A549 (cell line): ENCODE data around the gene ZNF536. TPM values are rescaled to one million over a fixed set of nuclear protein-coding genes. Genes with fewer than 3 reads are reported as not detected.

Experiments
- ATAC-seq, 2 experiments: fragments of 200-7000 bp in 1 of 2; fragments of >200 bp in 1 of 2; cut with Nextera tagmentation in 1 of 2; cut with Tn5 transposase in 1 of 2; 3 replicates each; pipeline versions ENCODE4 v1.8.0 to v1.9.1; 2018 to 2020; ENCODE audit warnings: mild to moderate bottlenecking in 1 of 2, moderate library complexity in 1 of 2
- CTCF ChIA-PET: fragments of 300-600 bp; sonication (Branson Sonifier 250); formaldehyde crosslinking; extraction: SDS; loops from one replicate; lab custom pipeline; 2021; ENCODE audit warnings: antibody characterized with exemption, inconsistent platforms; lab: Yijun Ruan, JAX
- POLR2A ChIA-PET: fragments of 350-600 bp; formaldehyde crosslinking; extraction: SDS; loops from one replicate; lab custom pipeline; 2021; ENCODE audit warnings: antibody characterized with exemption, inconsistent platforms; lab: Yijun Ruan, JAX
- DNase-seq, 2 experiments: peaks; one replicate each; pipeline versions ENCODE4 v3.0.0 to v3.0.0-alpha.2; 2011 to 2016; ENCODE audit warnings: low read depth in 1 of 2, low spot score in 1 of 2
- FAIRE-seq: peaks from 2 replicates; lab custom pipeline; 2011; peaks lifted over from hg19 to GRCh38; lab: Jason Lieb, UNC
- H3K27ac ChIP-seq, 2 experiments: fragments of >200 bp; sonication (Bioruptor Twin); formaldehyde crosslinking; 3 replicates each; pipeline ENCODE4 v1.5.1; 2016 to 2017
- H3K4me1 ChIP-seq: fragments of >200 bp; sonication (Bioruptor Twin); formaldehyde crosslinking; 3 replicates; pipeline ENCODE4 v1.6.1; 2016
- H3K4me2 ChIP-seq: fragments of >200 bp; sonication (Bioruptor Twin); formaldehyde crosslinking; 3 replicates; pipeline ENCODE4 v1.6.1; 2016
- H3K4me3 ChIP-seq: fragments of >200 bp; sonication (Bioruptor Twin); formaldehyde crosslinking; 3 replicates; pipeline ENCODE4 v1.5.1; 2016
- H3K9me3 ChIP-seq: fragments of >200 bp; sonication (Bioruptor Twin); formaldehyde crosslinking; 3 replicates; pipeline ENCODE4 v1.6.1; 2016
- CBX8 ChIP-seq: fragments of 200-600 bp; sonication (generic); IDR thresholded peaks from 2 replicates; pipeline ENCODE4 v1.6.1; 2016
- CHD4 ChIP-seq: fragments of 200-600 bp; sonication (generic); IDR thresholded peaks from 2 replicates; pipeline ENCODE4 v1.6.1; 2016; ENCODE audit warnings: antibody characterized with exemption, mild to moderate bottlenecking, borderline replicate concordance
- EHF ChIP-seq: fragments of 250-450 bp; sonication (Bioruptor Pico); IDR thresholded peaks from 2 replicates; pipeline ENCODE4 v1.5.0; 2020; ENCODE audit warnings: mild to moderate bottlenecking
- EHMT2 ChIP-seq: fragments of 200-600 bp; sonication (generic); IDR thresholded peaks from 2 replicates; pipeline ENCODE4 v1.6.1; 2016; ENCODE audit warnings: antibody characterized with exemption, low read depth, mild to moderate bottlenecking, moderate library complexity
- ESRRA ChIP-seq: fragments of 150-350 bp; IDR thresholded peaks from 2 replicates; pipeline ENCODE4 v1.6.1; 2014; ENCODE audit warnings: mild to moderate bottlenecking, low read length, borderline replicate concordance
- FOSL2 ChIP-seq, 2 experiments: fragments of 450-650 bp in 1 of 2; fragments of >200 bp in 1 of 2; sonication (Bioruptor Twin) in 1 of 2; formaldehyde crosslinking; IDR thresholded peaks; 2 replicates each; pipeline versions ENCODE4 v1.5.0 to v1.6.1; 2016 to 2020; ENCODE audit warnings: mild to moderate bottlenecking in 1 of 2, moderate library complexity in 1 of 2
- FOXS1 ChIP-seq: fragments of 250-450 bp; sonication (Bioruptor Pico); IDR thresholded peaks from 2 replicates; pipeline ENCODE4 v1.5.0; 2020; ENCODE audit warnings: mild to moderate bottlenecking, moderate library complexity
- HDAC2 ChIP-seq: fragments of 200-600 bp; sonication (generic); IDR thresholded peaks from 2 replicates; pipeline ENCODE4 v1.6.1; 2016
- JUN ChIP-seq, 2 experiments: fragments of >200 bp; sonication (Bioruptor Twin); formaldehyde crosslinking; IDR thresholded peaks; 2 replicates in 1 of 2; 3 replicates in 1 of 2; pipeline ENCODE4 v1.6.1; 2016 to 2017
- JUNB ChIP-seq: fragments of >200 bp; sonication (Bioruptor Twin); formaldehyde crosslinking; IDR thresholded peaks from 2 replicates; pipeline ENCODE4 v1.6.1; 2016
- NFE2L2 ChIP-seq: fragments of 150-350 bp; conservative IDR thresholded peaks from 2 replicates; pipeline ENCODE4 v1.6.1; 2014; ENCODE audit warnings: low read length
- NPAS2 ChIP-seq: fragments of 250-450 bp; sonication (Bioruptor Pico); IDR thresholded peaks from 2 replicates; pipeline ENCODE4 v1.8.0; 2022; ENCODE audit warnings: mild to moderate bottlenecking, moderate library complexity, borderline replicate concordance
- NR3C1 ChIP-seq: fragments of >200 bp; sonication (Bioruptor Twin); formaldehyde crosslinking; IDR thresholded peaks from 3 replicates; pipeline ENCODE4 v1.6.1; 2017
- POLR2A ChIP-seq: IDR thresholded peaks from 2 replicates; pipeline ENCODE4 v1.6.1; 2012; ENCODE audit warnings: mild to moderate bottlenecking, low read length
- POLR2AphosphoS2 ChIP-seq: conservative IDR thresholded peaks from 2 replicates; pipeline ENCODE4 v1.6.1; 2012; ENCODE audit warnings: low read length, improper control_type of control experiment, inconsistent platforms
- RAD21 ChIP-seq, 2 experiments: fragments of >200 bp in 1 of 2; sonication (Bioruptor Twin) in 1 of 2; formaldehyde crosslinking in 1 of 2; IDR thresholded peaks in 1 of 2; conservative IDR thresholded peaks in 1 of 2; 2 replicates in 1 of 2; 3 replicates in 1 of 2; pipeline ENCODE4 v1.6.1; 2012 to 2018; ENCODE audit warnings: inconsistent platforms in 1 of 2
- RFX5 ChIP-seq: fragments of 450-650 bp; IDR thresholded peaks from 2 replicates; pipeline ENCODE4 v1.7.1; 2014; ENCODE audit warnings: antibody characterized with exemption, mild to moderate bottlenecking, moderate library complexity
- TP53 ChIP-seq: fragments of 250-450 bp; sonication (Bioruptor Pico); IDR thresholded peaks from 2 replicates; pipeline ENCODE4 v1.5.0; 2021; ENCODE audit warnings: mild to moderate bottlenecking, moderate library complexity
- ZC3H11A ChIP-seq: fragments of 450-650 bp; IDR thresholded peaks from 2 replicates; pipeline ENCODE4 v1.6.1; 2014; ENCODE audit warnings: antibody characterized with exemption, mild to moderate bottlenecking
- ZFP36 ChIP-seq: fragments of 450-650 bp; IDR thresholded peaks from 2 replicates; pipeline ENCODE4 v1.6.1; 2014; ENCODE audit warnings: borderline replicate concordance; ENCODE audit not compliant: partially characterized antibody
- ZNF302 ChIP-seq: fragments of 250-450 bp; sonication (Bioruptor Pico); IDR thresholded peaks from 2 replicates; pipeline ENCODE4 v1.9.0; 2021; ENCODE audit warnings: inconsistent platforms, mild to moderate bottlenecking, moderate library complexity
- ZSCAN20 ChIP-seq: fragments of 250-450 bp; sonication (Bioruptor Pico); IDR thresholded peaks from 2 replicates; pipeline ENCODE4 v1.8.0; 2022; ENCODE audit warnings: mild to moderate bottlenecking, moderate library complexity
- WGBS: methylation state at CpG from one replicate; pipeline ENCODE4 v1.1.6; 2017; ENCODE audit errors: missing lambda C conversion rate; 5-methylcytosine and 5-hydroxymethylcytosine counted together
- polyA plus RNA-seq, 4 experiments: library from polyadenylated mRNA; depleted of rRNA in 3 of 4; stranded (reverse); fragments of >200 nt; fragmentation: RNase III in 1 of 4; extraction: RNeasy Plus Mini Kit Qiagen cat#74134 plus additional on column Dnase treatment in 1 of 4; gene quantifications; 2 replicates in 3 of 4; 3 replicates in 1 of 4; pipeline ENCODE4 v1.2.3, GENCODE V29; 2011 to 2017
- TF ChIP-seq, protein P1 (sequence below): fragments of 150-350 bp; IDR thresholded peaks from 2 replicates; pipeline ENCODE4 v1.6.1; 2014; ENCODE audit warnings: low read depth, mild to moderate bottlenecking, low read length
- TF ChIP-seq, protein P2 (sequence below): fragments of >200 bp; sonication (Bioruptor Twin); formaldehyde crosslinking; IDR thresholded peaks from 2 replicates; pipeline ENCODE4 v1.6.1; 2016
- TF ChIP-seq, protein P3 (sequence below): fragments of 450-650 bp; IDR thresholded peaks from 2 replicates; pipeline ENCODE4 v1.6.1; 2014; ENCODE audit warnings: antibody characterized with exemption
- TF ChIP-seq, protein P4 (sequence below): IDR thresholded peaks from 2 replicates; pipeline ENCODE4 v1.6.1; 2012
- TF ChIP-seq, protein P5 (sequence below): fragments of 250-450 bp; sonication (Bioruptor Pico); IDR thresholded peaks from 2 replicates; pipeline ENCODE4 v1.5.0; 2020; ENCODE audit warnings: low read depth, mild to moderate bottlenecking, moderate library complexity
- TF ChIP-seq, protein P6 (sequence below): fragments of >200 bp; sonication (Bioruptor Twin); formaldehyde crosslinking; IDR thresholded peaks from 3 replicates; pipeline ENCODE4 v1.6.1; 2016
- TF ChIP-seq, protein P7 (sequence below): fragments of 250-450 bp; sonication (Bioruptor Pico); IDR thresholded peaks from 2 replicates; pipeline ENCODE4 v1.5.0; 2021; ENCODE audit warnings: mild to moderate bottlenecking, moderate library complexity, borderline replicate concordance

ZNF536 gene
- polyA plus RNA-seq, 2 of the 4 experiments (the other 2 are of a cell fraction), result not detected

DNA sequence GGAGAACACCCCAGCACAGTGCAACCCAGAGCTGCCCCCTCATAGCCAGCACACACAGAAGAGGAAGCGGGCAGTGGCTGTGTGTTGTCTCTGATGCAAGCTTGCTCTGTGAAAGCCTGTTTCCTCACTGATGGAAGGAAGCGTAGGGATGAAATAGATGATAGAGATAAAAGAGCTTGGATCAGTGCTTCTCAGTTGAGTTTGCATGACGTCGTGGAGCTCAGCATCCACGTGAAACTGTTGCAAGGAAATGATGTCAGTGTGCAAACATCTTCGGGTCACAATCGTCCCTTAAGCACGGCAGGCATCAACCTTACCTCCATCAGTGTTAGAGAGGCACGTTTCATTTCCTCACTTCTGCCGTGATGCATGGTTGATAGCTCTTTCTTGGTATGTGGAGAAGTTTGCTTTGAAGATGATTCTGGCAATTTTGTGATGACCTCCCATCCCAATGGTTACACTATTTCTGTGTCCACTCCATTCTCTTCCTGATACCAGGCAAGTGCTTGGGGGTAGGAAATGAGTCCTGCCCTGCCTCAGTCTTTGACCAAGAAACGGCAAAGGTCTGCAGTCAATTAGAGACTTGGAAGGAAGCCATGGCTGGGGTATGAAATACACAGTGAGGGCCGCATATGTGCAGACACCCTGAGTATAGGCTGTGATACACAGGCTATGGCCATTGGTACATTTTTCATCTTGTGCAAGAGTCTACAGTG is 183.0 kb downstream of the ZNF536 start:
- WGBS, result 10% methylated on average over 12 of the region's 12 CpGs
- no peak overlapping the region for H3K4me3 ChIP-seq
- peak; percentile 51 for FAIRE-seq
- H3K4me1 ChIP-seq, result no peaks in the 10 kb centered on the region
- H3K9me3 ChIP-seq, result no peaks in the 10 kb centered on the region
- TF ChIP-seq, protein P1, sequence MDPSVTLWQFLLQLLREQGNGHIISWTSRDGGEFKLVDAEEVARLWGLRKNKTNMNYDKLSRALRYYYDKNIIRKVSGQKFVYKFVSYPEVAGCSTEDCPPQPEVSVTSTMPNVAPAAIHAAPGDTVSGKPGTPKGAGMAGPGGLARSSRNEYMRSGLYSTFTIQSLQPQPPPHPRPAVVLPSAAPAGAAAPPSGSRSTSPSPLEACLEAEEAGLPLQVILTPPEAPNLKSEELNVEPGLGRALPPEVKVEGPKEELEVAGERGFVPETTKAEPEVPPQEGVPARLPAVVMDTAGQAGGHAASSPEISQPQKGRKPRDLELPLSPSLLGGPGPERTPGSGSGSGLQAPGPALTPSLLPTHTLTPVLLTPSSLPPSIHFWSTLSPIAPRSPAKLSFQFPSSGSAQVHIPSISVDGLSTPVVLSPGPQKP, result no peak
- TF ChIP-seq RAD21 (conservative IDR thresholded peaks at IDR 0.05 in 1 of 2, IDR thresholded peaks at IDR 0.05 in 1 of 2) (no peak), CBX8 (no peak), CHD4 (no peak), ZC3H11A (no peak), JUNB (no peak), NFE2L2 (no peak), EHMT2 (no peak), NPAS2 (CRISPR knock-in tag) (no peak), JUN (IDR thresholded peaks at IDR 0.05) (no peak), POLR2A (no peak)
- TF ChIP-seq, protein P2, sequence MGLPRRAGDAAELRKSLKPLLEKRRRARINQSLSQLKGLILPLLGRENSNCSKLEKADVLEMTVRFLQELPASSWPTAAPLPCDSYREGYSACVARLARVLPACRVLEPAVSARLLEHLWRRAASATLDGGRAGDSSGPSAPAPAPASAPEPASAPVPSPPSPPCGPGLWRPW, result no peak
- TF ChIP-seq, protein P3, sequence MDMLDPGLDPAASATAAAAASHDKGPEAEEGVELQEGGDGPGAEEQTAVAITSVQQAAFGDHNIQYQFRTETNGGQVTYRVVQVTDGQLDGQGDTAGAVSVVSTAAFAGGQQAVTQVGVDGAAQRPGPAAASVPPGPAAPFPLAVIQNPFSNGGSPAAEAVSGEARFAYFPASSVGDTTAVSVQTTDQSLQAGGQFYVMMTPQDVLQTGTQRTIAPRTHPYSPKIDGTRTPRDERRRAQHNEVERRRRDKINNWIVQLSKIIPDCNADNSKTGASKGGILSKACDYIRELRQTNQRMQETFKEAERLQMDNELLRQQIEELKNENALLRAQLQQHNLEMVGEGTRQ, result no peak
- TF ChIP-seq, protein P4, sequence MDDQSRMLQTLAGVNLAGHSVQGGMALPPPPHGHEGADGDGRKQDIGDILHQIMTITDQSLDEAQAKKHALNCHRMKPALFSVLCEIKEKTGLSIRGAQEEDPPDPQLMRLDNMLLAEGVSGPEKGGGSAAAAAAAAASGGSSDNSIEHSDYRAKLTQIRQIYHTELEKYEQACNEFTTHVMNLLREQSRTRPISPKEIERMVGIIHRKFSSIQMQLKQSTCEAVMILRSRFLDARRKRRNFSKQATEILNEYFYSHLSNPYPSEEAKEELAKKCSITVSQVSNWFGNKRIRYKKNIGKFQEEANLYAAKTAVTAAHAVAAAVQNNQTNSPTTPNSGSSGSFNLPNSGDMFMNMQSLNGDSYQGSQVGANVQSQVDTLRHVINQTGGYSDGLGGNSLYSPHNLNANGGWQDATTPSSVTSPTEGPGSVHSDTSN, result no peak
- TF ChIP-seq, protein P5, sequence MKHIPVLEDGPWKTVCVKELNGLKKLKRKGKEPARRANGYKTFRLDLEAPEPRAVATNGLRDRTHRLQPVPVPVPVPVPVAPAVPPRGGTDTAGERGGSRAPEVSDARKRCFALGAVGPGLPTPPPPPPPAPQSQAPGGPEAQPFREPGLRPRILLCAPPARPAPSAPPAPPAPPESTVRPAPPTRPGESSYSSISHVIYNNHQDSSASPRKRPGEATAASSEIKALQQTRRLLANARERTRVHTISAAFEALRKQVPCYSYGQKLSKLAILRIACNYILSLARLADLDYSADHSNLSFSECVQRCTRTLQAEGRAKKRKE, result no peak
- TF ChIP-seq, protein P6, sequence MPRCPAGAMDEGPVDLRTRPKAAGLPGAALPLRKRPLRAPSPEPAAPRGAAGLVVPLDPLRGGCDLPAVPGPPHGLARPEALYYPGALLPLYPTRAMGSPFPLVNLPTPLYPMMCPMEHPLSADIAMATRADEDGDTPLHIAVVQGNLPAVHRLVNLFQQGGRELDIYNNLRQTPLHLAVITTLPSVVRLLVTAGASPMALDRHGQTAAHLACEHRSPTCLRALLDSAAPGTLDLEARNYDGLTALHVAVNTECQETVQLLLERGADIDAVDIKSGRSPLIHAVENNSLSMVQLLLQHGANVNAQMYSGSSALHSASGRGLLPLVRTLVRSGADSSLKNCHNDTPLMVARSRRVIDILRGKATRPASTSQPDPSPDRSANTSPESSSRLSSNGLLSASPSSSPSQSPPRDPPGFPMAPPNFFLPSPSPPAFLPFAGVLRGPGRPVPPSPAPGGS, result no peak
- no peak for DNase-seq
- POLR2A ChIA-PET, result no interaction called here
- CTCF ChIA-PET, result interaction anchor here (0.8 to 1.3 kb wide), 3 partner anchors 114 to 396 kb away, joined by 3 to 4 read pairs (median 3); no protein-coding TSS in a partner anchor
- H3K4me2 ChIP-seq, result no peak overlapping the region
- no peak overlapping the region for H3K27ac ChIP-seq
- no peak for ATAC-seq

DNA sequence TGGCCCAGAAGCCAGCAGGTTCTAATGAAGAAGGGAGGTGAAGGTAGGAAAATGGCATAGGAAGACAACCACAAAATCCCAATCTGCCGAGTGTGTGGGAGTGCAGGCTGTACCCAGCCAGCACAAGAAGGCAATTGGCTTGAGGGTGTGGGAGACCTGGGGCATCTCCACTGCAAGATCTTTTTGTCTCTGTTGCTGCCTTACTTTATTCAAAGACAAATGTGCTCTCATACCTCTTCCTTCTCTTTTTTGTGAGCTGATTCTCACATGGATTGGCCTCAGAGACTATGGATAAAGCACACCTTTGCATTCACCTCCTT is 183.6 kb downstream of the ZNF536 start:
- no peaks in the 10 kb centered on the region for H3K4me1 ChIP-seq
- H3K4me3 ChIP-seq, result no peak overlapping the region
- DNase-seq (no peak), FAIRE-seq (peak; percentile 67), ATAC-seq (no peak)
- H3K4me2 ChIP-seq, result no peak overlapping the region
- WGBS, result 13% methylated on average over 1 of the region's 1 CpG
- CTCF ChIA-PET, result no interaction called here
- TF ChIP-seq ESRRA, result no peak
- TF ChIP-seq EHMT2, result no peak
- TF ChIP-seq FOXS1 (CRISPR knock-in tag), result no peak
- TF ChIP-seq ZFP36, result no peak
- no peak for TF ChIP-seq RFX5
- TF ChIP-seq, protein P5, result no peak
- no peak for TF ChIP-seq POLR2AphosphoS2
- no peak for TF ChIP-seq NR3C1
- no peak for TF ChIP-seq NFE2L2
- TF ChIP-seq HDAC2, result no peak
- no peak for TF ChIP-seq EHF
- no peak for TF ChIP-seq FOSL2 (IDR thresholded peaks at IDR 0.05)
- TF ChIP-seq FOSL2 (CRISPR knock-in tag; IDR thresholded peaks at IDR 0.05), result no peak
- no peak for TF ChIP-seq POLR2A
- TF ChIP-seq TP53, result no peak
- TF ChIP-seq, protein P7, sequence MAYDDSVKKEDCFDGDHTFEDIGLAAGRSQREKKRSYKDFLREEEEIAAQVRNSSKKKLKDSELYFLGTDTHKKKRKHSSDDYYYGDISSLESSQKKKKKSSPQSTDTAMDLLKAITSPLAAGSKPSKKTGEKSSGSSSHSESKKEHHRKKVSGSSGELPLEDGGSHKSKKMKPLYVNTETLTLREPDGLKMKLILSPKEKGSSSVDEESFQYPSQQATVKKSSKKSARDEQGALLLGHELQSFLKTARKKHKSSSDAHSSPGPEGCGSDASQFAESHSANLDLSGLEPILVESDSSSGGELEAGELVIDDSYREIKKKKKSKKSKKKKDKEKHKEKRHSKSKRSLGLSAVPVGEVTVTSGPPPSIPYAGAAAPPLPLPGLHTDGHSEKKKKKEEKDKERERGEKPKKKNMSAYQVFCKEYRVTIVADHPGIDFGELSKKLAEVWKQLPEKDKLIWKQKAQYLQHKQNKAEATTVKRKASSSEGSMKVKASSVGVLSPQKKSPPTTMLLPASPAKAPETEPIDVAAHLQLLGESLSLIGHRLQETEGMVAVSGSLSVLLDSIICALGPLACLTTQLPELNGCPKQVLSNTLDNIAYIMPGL (CRISPR knock-in tag), result no peak
- no peak for TF ChIP-seq RAD21 (conservative IDR thresholded peaks at IDR 0.05 in 1 of 2, IDR thresholded peaks at IDR 0.05 in 1 of 2)
- no peak for TF ChIP-seq ZNF302 (CRISPR knock-in tag)
- TF ChIP-seq ZSCAN20, result no peak
- POLR2A ChIA-PET, result no interaction called here
- H3K9me3 ChIP-seq, result no peaks in the 10 kb centered on the region
- H3K27ac ChIP-seq, result no peak overlapping the region
